Measurements from ENCODE around the gene LSM14A. TPM values are rescaled to one million over a fixed set of nuclear protein-coding genes. Genes with fewer than 3 reads are reported as not detected.

The LSM14A gene
- total RNA-seq, 1 experiment from 2014 or later: 199 TPM

GRCh38 chr19:34237283-34237682, 65.0 kb downstream of the LSM14A start:
- Histone ChIP-seq H3K4ac (ENCODE audit: low read depth, low read length) (no peak overlapping the region), H3K79me1 (ENCODE audit: insufficient read depth, low read depth, low read length, poor library complexity, severe bottlenecking) (no peaks in the 10 kb centered on the region), H3K23me2 (ENCODE audit: insufficient read length, low read depth, low read length, poor library complexity, severe bottlenecking) (no peaks in the 10 kb centered on the region), H2BK15ac (ENCODE audit: low read depth, low read length) (no peak overlapping the region), H2BK12ac (ENCODE audit: insufficient read length, low read depth, low read length) (no peak overlapping the region), H3K27me3 (ENCODE audit: insufficient read depth, low read length) (no peaks in the 10 kb centered on the region), H4K91ac (ENCODE audit: insufficient read length, low read depth, low read length) (no peak overlapping the region), H2AK5ac (ENCODE audit: insufficient read length, low read length) (no peak overlapping the region), H3K4me1 (ENCODE audit: insufficient read depth, low read length) (no peaks in the 10 kb centered on the region), H3K4me2 (ENCODE audit: insufficient read depth, insufficient read length, low read length) (no peak overlapping the region), H3K9me3 (ENCODE audit: control insufficient read depth, low read depth, low read length) (no peaks in the 10 kb centered on the region), H4K8ac (replicated peaks; ENCODE audit: insufficient read length, low read depth, low read length) (no peak overlapping the region), H2BK120ac (ENCODE audit: low read depth, low read length, poor library complexity, severe bottlenecking) (no peak overlapping the region), H2BK20ac (ENCODE audit: low read depth, low read length, poor library complexity, severe bottlenecking) (no peak overlapping the region), H3K23ac (ENCODE audit: insufficient read length, low read depth, low read length) (no peak overlapping the region), H4K5ac (ENCODE audit: insufficient read length, low read depth, low read length) (no peak overlapping the region), H2BK5ac (ENCODE audit: insufficient read length, low read length) (no peak overlapping the region), H2AFZ (ENCODE audit: low read length) (no peak overlapping the region), H3K9ac (ENCODE audit: extremely low read depth, insufficient read length, low read length) (no peak overlapping the region), H3T11ph (ENCODE audit: low read length) (no peak overlapping the region), H3K14ac (ENCODE audit: insufficient read depth, low read length) (no peak overlapping the region), H3K56ac (ENCODE audit: insufficient read length, low read depth, low read length) (no peak overlapping the region), H4K20me1 (ENCODE audit: control insufficient read depth, insufficient read depth, insufficient read length) (no peaks in the 10 kb centered on the region), H3K79me2 (ENCODE audit: insufficient read depth, low read length) (no peaks in the 10 kb centered on the region), H3K18ac (ENCODE audit: insufficient read length, low read depth, low read length) (no peak overlapping the region), H3K27ac (ENCODE audit: insufficient read length, low read depth, low read length) (peak overlapping the region; percentile 38)
- no peak for TF ChIP-seq CTCF (conservative IDR thresholded peaks at IDR 0.05)
- Mint-ChIP-seq H3K9me3 (no peaks in the 10 kb centered on the region), H3K4me1 (peaks cover 32 to 42% of the 10 kb centered on the region in 2 experiments), H3K36me3 (ENCODE audit: insufficient read depth in 1 of 3, low read depth in 3 of 3) (peaks cover 0 to 8% (median 0%) of the 10 kb centered on the region in 3 experiments; a peak in 2 of 7 replicates), H3K4me3 (no peak overlapping the region; a peak in 1 of 5 replicates), H3K27ac (peak overlapping the region; percentile 0 to 92 (median 39); a peak in 6 of 7 replicates), H3K27me3 (ENCODE audit: low read depth) (no peaks in the 10 kb centered on the region)
- DNase-seq: no peak
- no CpG with 5 or more reads among the region's 3 CpGs for WGBS (ENCODE audit: extremely low coverage, insufficient read length, low lambda C conversion rate)

Data from H9 (cell line).